GM19239 (cell line): ENCODE results near the gene TRIM46.
"Not testable (repeated sequence)": the region's sequence is repeated elsewhere in the genome, so short reads cannot be mapped to it uniquely, and the experiment has no call there.

Source experiments
- DNase-seq: peaks from one replicate; pipeline ENCODE4 v3.0.0; 2011; ENCODE audit warnings: low spot score; ENCODE audit not compliant: insufficient read length
- FAIRE-seq: peaks from 2 replicates; lab custom pipeline; 2011; peaks lifted over from hg19 to GRCh38; lab: Jason Lieb, UNC

TRIM46 gene

GRCh38 chr1:155198547-155198906 is 24.9 kb downstream of the TRIM46 start:
- FAIRE-seq (no peak), DNase-seq (no peak)

GRCh38 chr1:155199792-155200191 is 26.1 kb downstream of the TRIM46 start:
- FAIRE-seq = no peak

GRCh38 chr1:155200920-155201319 is 27.3 kb downstream of the TRIM46 start:
- DNase-seq = no peak
- no peak for FAIRE-seq

More at GRCh38 chr1:155199792-155200191, 26.1 kb downstream of the TRIM46 start:
- DNase-seq = no peak

GRCh38 chr1:155202198-155202597 is 28.5 kb downstream of the TRIM46 start:
- FAIRE-seq (no peak), DNase-seq (no peak)

- DNase-seq = no peak
- FAIRE-seq = no peak
These were observed 29.3 kb downstream of the TRIM46 start for GRCh38 chr1:155202731-155203515.

- FAIRE-seq (no peak), DNase-seq (no peak)
These were observed 31.4 kb downstream of the TRIM46 start for GRCh38 chr1:155205035-155205434.

- FAIRE-seq (no peak), DNase-seq (no peak)
These were observed 32.4 kb downstream of the TRIM46 start for GRCh38 chr1:155205969-155206593.

GRCh38 chr1:155206891-155207805 is 33.5 kb downstream of the TRIM46 start:
- DNase-seq (peak; percentile 80), FAIRE-seq (peak; percentile 96)

GRCh38 chr1:155207806-155208540 is 34.3 kb downstream of the TRIM46 start, which contains the start of gene THBS3:
THBS3 (minus strand) TSS chr1:155207897; CDS start chr1:155207876, 21 bp downstream.
- DNase-seq (no peak), FAIRE-seq (no peak)

- DNase-seq (peak; percentile 84), FAIRE-seq (peak; percentile 35)
These were observed 35.1 kb downstream of the TRIM46 start, which contains the start of gene MTX1 for GRCh38 chr1:155208541-155209311. MTX1 (plus strand) TSS chr1:155208695; CDS start chr1:155208805, 110 bp downstream.

GRCh38 chr1:155209312-155209721 is 35.7 kb downstream of the TRIM46 start:
- DNase-seq = no peak
- peak; percentile 23 for FAIRE-seq

GRCh38 chr1:155210314-155211104 is 36.9 kb downstream of the TRIM46 start:
- FAIRE-seq (no peak), DNase-seq (no peak)

GRCh38 chr1:155211381-155212050 is 37.9 kb downstream of the TRIM46 start:
- DNase-seq, FAIRE-seq: not testable (repeated sequence)

- not testable (repeated sequence) for DNase-seq, FAIRE-seq
These were observed 38.4 kb downstream of the TRIM46 start for GRCh38 chr1:155212051-155212440.

GRCh38 chr1:155214702-155215101 is 41.1 kb downstream of the TRIM46 start:
- FAIRE-seq, DNase-seq: not testable (repeated sequence)

GRCh38 chr1:155218854-155219591 is 45.4 kb downstream of the TRIM46 start:
- DNase-seq (peak; percentile 22), FAIRE-seq (no peak)

GRCh38 chr1:155219592-155220031 is 46.0 kb downstream of the TRIM46 start:
- DNase-seq = no peak
- FAIRE-seq = no peak
